Testis (tissue), 3 donors: ENCODE measurements around the gene RAMP1. TPM values are rescaled to one million over a fixed set of nuclear protein-coding genes. Genes with fewer than 3 reads are reported as not detected.

Experiments used
- DNase-seq: peaks from one replicate; pipeline ENCODE4 v3.0.0-alpha.2; 2019
- H3K27ac ChIP-seq, 2 donors: fragments of 200-600 bp; sonication (generic); one replicate each; pipeline ENCODE4 v1.5.1; 2019
- H3K27me3 ChIP-seq: fragments of 200-600 bp; sonication (generic); one replicate; pipeline ENCODE4 v1.5.1; 2019
- H3K36me3 ChIP-seq: fragments of 200-600 bp; sonication (generic); one replicate; pipeline ENCODE4 v1.5.1; 2017; ENCODE audit warnings: low read depth; ENCODE audit errors: missing control alignments
- H3K4me1 ChIP-seq: fragments of 200-600 bp; sonication (generic); one replicate; pipeline ENCODE4 v1.5.1; 2019
- H3K4me3 ChIP-seq, 2 donors: fragments of 200-600 bp; sonication (generic); one replicate each; pipeline ENCODE4 v1.5.1; 2017 to 2019
- H3K9me3 ChIP-seq: fragments of 200-600 bp; sonication (generic); one replicate; pipeline ENCODE4 v1.5.1; 2017
- POLR2A ChIP-seq: fragments of 450-650 bp; IDR thresholded peaks from one replicate; pipeline ENCODE4 v1.6.1; 2017; ENCODE audit warnings: antibody characterized with exemption, mild to moderate bottlenecking, moderate library complexity
- WGBS, 2 donors: methylation state at CpG; one replicate each; pipeline ENCODE4 v1.1.5; 2018; 5-methylcytosine and 5-hydroxymethylcytosine counted together
- intact Hi-C: fragments of 100-400 bp; cut with DNase I; formaldehyde crosslinking; loops from one replicate; pipeline ENCODE4 v1.15.1; 2023; ENCODE audit warnings: low total_unique reads
- polyA plus RNA-seq: library from polyadenylated mRNA; stranded (reverse); fragments of 350-450 nt; fragmentation: Illumina TruSeq; extraction: RNeasy Lipid Tissue Mini Kit (QIAGEN cat#74804); gene quantifications from one replicate; pipeline ENCODE4 v1.2.3, GENCODE V29; 2014; ENCODE audit warnings: low read depth, low replicate concordance; ENCODE audit not compliant: insufficient read depth
- total RNA-seq, 2 donors: library from RNA; depleted of rRNA; stranded (reverse); fragments of >200 nt; gene quantifications; one replicate each; pipeline ENCODE4 v1.2.3, GENCODE V29; 2016
- TF ChIP-seq, protein P1 (sequence below), 3 experiments: fragments of 450-650 bp in 2 of 3; fragments of 200-600 bp in 1 of 3; sonication (generic) in 1 of 3; IDR thresholded peaks; one replicate each; pipeline ENCODE4 v1.5.1; 2016 to 2019; ENCODE audit warnings: antibody characterized with exemption in 3 of 3, mild to moderate bottlenecking in 2 of 3, moderate library complexity in 1 of 3

The RAMP1 gene
- total and polyA plus RNA-seq, 3 donors from 2014 or later, result 8.9 to 14.3 (median 13.9) TPM

DNA sequence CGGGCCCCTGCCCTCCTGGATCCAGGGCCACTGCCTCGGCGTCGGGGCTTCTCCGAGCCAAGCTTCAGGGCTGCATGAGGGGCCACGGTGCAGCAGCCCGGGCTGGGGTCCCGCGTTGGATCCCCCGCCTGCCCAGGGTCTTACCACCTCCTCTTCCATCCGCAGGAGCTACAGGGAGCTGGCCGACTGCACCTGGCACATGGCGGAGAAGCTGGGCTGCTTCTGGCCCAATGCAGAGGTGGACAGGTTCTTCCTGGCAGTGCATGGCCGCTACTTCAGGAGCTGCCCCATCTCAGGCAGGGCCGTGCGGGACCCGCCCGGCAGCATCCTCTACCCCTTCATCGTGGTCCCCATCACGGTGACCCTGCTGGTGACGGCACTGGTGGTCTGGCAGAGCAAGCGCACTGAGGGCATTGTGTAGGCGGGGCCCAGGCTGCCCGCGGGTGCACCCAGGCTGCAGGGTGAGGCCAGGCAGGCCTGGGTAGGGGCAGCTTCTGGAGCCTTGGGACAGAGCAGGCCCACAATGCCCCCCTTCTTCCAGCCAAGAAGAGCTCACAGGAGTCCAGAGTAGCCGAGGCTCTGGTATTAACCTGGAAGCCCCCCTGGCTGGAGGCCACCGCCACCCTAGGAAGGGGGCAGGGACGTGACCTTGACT is 52.1 kb downstream of the RAMP1 start:
- no peaks in the 10 kb centered on the region for H3K36me3 ChIP-seq

DNA sequence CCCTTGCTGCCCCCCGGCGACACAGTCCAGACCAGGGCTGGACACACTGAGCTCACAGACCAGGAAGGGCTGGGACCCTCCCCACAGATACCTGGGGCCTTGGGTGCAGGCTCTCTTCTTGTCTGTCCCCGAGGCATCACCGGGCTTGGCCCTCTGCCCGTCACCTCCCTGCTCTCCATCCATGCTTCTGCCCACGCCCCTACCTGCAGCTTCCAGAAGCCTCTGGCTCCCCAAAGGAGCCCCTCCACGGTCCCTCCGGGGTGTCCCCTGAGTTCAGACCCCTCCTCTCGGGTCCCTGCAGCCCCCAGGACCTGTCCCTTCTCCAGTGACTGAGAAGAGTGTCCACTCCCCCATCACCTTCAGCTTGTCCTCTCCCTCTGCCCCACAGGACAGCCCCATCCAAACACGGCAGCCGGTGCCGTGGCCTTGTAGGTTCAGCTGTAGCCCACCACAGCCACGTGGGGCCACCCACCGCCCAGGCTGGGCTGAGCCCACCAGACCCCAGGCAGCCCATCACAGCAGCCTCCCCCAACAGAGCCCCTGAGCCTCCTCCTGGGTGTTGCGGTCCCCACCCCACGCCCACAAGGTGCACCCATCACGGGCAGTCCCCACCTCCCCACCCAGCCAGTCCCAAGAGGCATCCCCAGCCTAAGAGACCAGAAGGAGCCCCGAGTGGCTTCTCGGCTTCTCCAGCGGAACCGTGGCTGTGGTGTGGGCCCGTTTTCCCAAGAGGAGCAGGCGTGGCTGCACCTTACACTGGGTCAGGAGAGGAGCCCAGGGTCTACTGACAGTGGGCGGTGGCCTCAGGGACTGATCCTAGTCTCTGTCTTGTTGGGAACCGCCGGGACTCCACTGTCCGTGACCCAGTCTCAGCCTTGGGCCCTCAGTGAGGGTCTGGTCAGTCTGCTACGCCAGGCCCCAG is 53.1 kb downstream of the RAMP1 start:
- Histone ChIP-seq H3K27me3 (no peaks in the 10 kb centered on the region), H3K27ac (no peak overlapping the region), H3K9me3 (no peaks in the 10 kb centered on the region), H3K36me3 (no peaks in the 10 kb centered on the region), H3K4me1 (no peaks in the 10 kb centered on the region), H3K4me3 (no peak overlapping the region)
- 88 to 89% methylated on average over 16 to 28 of the region's 28 CpGs for WGBS, 2 donors
- DNase-seq, result no peak
- TF ChIP-seq, protein P1, sequence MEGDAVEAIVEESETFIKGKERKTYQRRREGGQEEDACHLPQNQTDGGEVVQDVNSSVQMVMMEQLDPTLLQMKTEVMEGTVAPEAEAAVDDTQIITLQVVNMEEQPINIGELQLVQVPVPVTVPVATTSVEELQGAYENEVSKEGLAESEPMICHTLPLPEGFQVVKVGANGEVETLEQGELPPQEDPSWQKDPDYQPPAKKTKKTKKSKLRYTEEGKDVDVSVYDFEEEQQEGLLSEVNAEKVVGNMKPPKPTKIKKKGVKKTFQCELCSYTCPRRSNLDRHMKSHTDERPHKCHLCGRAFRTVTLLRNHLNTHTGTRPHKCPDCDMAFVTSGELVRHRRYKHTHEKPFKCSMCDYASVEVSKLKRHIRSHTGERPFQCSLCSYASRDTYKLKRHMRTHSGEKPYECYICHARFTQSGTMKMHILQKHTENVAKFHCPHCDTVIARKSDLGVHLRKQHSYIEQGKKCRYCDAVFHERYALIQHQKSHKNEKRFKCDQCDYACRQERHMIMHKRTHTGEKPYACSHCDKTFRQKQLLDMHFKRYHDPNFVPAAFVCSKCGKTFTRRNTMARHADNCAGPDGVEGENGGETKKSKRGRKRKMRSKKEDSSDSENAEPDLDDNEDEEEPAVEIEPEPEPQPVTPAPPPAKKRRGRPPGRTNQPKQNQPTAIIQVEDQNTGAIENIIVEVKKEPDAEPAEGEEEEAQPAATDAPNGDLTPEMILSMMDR (IDR thresholded peaks at IDR 0.05), result no peak
- no peak for TF ChIP-seq POLR2A
- intact Hi-C loops, result no loop called here

More for the DNA sequence above, 52.1 kb downstream of the RAMP1 start:
- WGBS, 2 donors, result 92% methylated on average over 2 to 26 of the region's 28 CpGs
- DNase-seq, result no peak
- H3K4me1 ChIP-seq, result no peaks in the 10 kb centered on the region
- intact Hi-C loops, result no loop called here
- no peak for TF ChIP-seq POLR2A
- TF ChIP-seq, protein P1 (IDR thresholded peaks at IDR 0.05), result no peak
- no peaks in the 10 kb centered on the region for H3K9me3 ChIP-seq
- no peak overlapping the region for H3K27ac ChIP-seq
- no peaks in the 10 kb centered on the region for H3K27me3 ChIP-seq
- H3K4me3 ChIP-seq, result no peak overlapping the region

- no peak for DNase-seq
- TF ChIP-seq POLR2A, result no peak
- TF ChIP-seq, protein P1 (IDR thresholded peaks at IDR 0.05), result no peak
- intact Hi-C loops, result no loop called here
- H3K27me3 ChIP-seq, result no peaks in the 10 kb centered on the region
- 92 to 94% methylated on average over 18 to 26 of the region's 26 CpGs for whole genome bisulfite sequencing, 2 donors
- H3K4me1 ChIP-seq, result no peaks in the 10 kb centered on the region
- H3K4me3 ChIP-seq, result no peak overlapping the region
- no peak overlapping the region for H3K27ac ChIP-seq
- no peaks in the 10 kb centered on the region for H3K36me3 ChIP-seq
- no peaks in the 10 kb centered on the region for H3K9me3 ChIP-seq
These were observed 53.9 kb downstream of the RAMP1 start for GRCh38 chr2:237913193-237913917.

GRCh38 chr2:237915576-237915975 is 56.2 kb downstream of the RAMP1 start:
- WGBS, 2 donors, result 88 to 90% methylated on average over 9 to 10 of the region's 10 CpGs
- Histone ChIP-seq H3K9me3 (no peaks in the 10 kb centered on the region), H3K36me3 (no peaks in the 10 kb centered on the region), H3K27ac (no peak overlapping the region), H3K27me3 (no peaks in the 10 kb centered on the region), H3K4me1 (no peaks in the 10 kb centered on the region), H3K4me3 (no peak overlapping the region)
- intact Hi-C loops, result no loop called here
- DNase-seq, result no peak
- no peak for TF ChIP-seq POLR2A
- TF ChIP-seq, protein P1 (IDR thresholded peaks at IDR 0.05), result no peak
